Type B pancreatic cell (in vitro differentiated cells): ENCODE results near the gene RSRC1. TPM values are rescaled to one million over a fixed set of nuclear protein-coding genes. Genes with fewer than 3 reads are reported as not detected.

Source experiments
- DNase-seq: peaks from one replicate; pipeline ENCODE4 v3.0.0; 2021; ENCODE audit warnings: mixed read lengths; ENCODE audit not compliant: unreplicated experiment; ENCODE audit errors: extremely low spot score
- H3K27ac Mint-ChIP-seq: 2 replicates; pipeline ENCODE4 v1.8.0; 2021; ENCODE audit warnings: mild to moderate bottlenecking, mixed read lengths
- H3K27me3 Mint-ChIP-seq: 2 replicates; pipeline ENCODE4 v1.8.0; 2021; ENCODE audit warnings: mixed read lengths
- H3K36me3 Mint-ChIP-seq: 2 replicates; pipeline ENCODE4 v1.8.0; 2021; ENCODE audit warnings: mixed read lengths
- H3K4me1 Mint-ChIP-seq: one replicate; pipeline ENCODE4 v1.8.0; 2021; ENCODE audit warnings: mixed read lengths; ENCODE audit not compliant: unreplicated experiment
- H3K4me3 Mint-ChIP-seq: 2 replicates; pipeline ENCODE4 v1.8.0; 2021; ENCODE audit warnings: mild to moderate bottlenecking, mixed read lengths
- H3K9me3 Mint-ChIP-seq: 2 replicates; pipeline ENCODE4 v1.8.0; 2021; ENCODE audit warnings: mixed read lengths
- total RNA-seq: library from RNA; stranded (reverse); gene quantifications from 2 replicates; pipeline ENCODE4 v1.2.1, GENCODE V29; 2021; ENCODE audit warnings: low replicate concordance
- TF ChIP-seq, protein P1 (sequence below): fragments of 200-600 bp; sonication (generic); conservative IDR thresholded peaks from 2 replicates; pipeline ENCODE4 v1.5.0; 2021; ENCODE audit warnings: antibody characterized with exemption, mild to moderate bottlenecking

Gene RSRC1
- total RNA-seq, 1 donor from 2014 or later: 34.6 TPM

DNA sequence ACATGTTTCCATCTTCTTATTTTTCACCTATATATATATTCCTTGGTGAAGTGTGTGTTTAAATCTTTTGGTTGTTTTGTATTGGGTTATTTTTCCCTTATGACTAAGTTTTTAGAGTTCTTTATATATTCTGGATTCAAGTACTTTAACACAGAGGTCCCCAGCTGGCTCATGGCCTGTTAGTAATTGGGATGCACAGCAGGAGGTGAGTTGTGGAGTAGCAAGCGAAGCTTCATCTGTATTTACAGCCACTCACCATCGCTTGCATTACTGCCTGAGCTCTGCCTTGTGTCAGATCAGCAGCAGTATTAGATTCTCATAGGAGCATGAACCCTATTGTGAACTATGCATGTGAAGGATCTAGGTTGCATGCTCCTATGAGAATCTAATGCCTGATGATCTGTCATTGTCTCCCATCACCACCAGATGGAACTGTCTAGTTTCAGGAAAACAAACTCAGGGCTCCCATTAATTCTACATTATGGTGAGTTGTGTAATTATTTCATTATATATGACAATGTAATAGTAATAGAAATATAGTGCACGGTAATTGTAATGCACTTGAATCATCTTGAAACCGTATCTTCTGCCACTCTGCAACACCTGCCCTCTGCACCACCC lies 151.6 kb downstream of the RSRC1 start:
- Mint-ChIP-seq H3K27me3 (no peaks in the 10 kb centered on the region), H3K4me3 (no peak overlapping the region), H3K27ac (no peak overlapping the region), H3K4me1 (no peaks in the 10 kb centered on the region), H3K36me3 (no peaks in the 10 kb centered on the region), H3K9me3 (no peaks in the 10 kb centered on the region)
- DNase-seq: no peak
- TF ChIP-seq, protein P1, sequence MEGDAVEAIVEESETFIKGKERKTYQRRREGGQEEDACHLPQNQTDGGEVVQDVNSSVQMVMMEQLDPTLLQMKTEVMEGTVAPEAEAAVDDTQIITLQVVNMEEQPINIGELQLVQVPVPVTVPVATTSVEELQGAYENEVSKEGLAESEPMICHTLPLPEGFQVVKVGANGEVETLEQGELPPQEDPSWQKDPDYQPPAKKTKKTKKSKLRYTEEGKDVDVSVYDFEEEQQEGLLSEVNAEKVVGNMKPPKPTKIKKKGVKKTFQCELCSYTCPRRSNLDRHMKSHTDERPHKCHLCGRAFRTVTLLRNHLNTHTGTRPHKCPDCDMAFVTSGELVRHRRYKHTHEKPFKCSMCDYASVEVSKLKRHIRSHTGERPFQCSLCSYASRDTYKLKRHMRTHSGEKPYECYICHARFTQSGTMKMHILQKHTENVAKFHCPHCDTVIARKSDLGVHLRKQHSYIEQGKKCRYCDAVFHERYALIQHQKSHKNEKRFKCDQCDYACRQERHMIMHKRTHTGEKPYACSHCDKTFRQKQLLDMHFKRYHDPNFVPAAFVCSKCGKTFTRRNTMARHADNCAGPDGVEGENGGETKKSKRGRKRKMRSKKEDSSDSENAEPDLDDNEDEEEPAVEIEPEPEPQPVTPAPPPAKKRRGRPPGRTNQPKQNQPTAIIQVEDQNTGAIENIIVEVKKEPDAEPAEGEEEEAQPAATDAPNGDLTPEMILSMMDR: no peak

DNA sequence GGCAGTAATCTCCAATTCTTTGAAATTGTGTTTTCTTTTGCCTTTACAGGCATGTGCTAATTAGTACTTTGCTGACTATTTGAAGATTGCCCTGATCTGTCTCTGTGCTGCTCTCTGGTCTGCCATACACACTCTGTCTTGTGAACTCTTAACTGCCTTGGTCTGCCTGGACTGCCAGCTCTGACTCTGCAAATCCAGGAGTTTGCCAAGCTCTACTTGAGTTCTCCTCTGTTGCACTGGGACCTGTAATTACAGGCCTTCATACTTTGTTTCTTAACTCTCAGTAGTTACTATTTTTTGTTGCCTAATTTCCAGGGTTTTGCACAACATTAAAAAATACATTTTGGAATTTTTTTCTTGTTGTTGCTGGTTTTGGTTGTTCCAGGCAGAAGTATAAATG lies 155.0 kb downstream of the RSRC1 start:
- Mint-ChIP-seq H3K36me3 (peaks cover 4% of the 10 kb centered on the region), H3K4me1 (peaks cover 1% of the 10 kb centered on the region), H3K27ac (no peak overlapping the region), H3K4me3 (no peak overlapping the region), H3K27me3 (no peaks in the 10 kb centered on the region), H3K9me3 (peaks cover 7% of the 10 kb centered on the region)
- TF ChIP-seq, protein P1: no peak
- no peak for DNase-seq

DNA sequence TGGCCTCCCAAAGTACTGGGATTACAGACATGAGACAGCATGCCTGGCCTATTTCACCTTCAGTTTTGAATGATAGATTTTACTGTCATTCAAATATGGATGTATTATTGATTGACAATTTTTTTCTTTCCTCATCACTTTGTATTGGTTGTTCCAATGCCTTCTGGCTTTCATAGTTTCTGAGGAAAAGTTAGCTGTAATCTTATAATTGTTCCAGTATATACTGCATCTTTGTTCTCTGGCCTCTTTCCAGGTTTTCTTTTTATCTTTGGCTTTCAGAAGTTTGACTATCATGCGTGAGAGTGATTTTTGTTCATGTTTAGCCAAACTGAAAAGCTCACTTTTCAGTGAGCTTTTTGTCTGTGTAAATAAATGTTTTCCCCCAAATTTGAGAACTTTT lies 157.1 kb downstream of the RSRC1 start:
- Mint-ChIP-seq H3K27ac (no peak overlapping the region), H3K4me3 (no peak overlapping the region), H3K36me3 (peaks cover 4% of the 10 kb centered on the region), H3K27me3 (no peaks in the 10 kb centered on the region), H3K4me1 (peaks cover 4% of the 10 kb centered on the region), H3K9me3 (peaks cover 7% of the 10 kb centered on the region)
- no peak for DNase-seq
- TF ChIP-seq, protein P1: no peak

DNA sequence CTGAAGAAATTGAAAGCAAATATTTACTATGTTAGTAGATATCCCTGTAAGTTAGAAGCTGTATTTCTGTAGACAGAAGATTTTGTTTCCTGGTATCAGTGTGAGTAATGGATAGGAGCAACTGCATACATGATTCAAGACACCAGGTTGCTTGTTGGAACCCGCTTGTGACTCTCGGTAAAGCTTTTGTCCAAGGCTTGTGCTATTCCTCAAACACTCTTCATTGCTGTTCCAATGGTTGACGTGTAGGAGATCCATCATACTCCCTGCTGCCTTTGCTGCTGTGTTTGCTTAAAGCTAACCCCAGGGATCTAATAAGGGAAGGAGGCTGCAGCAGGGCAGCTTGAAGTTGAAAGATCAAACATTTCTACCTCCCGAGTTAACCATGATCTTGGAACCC lies 160.1 kb downstream of the RSRC1 start:
- DNase-seq: no peak
- peaks cover 4% of the 10 kb centered on the region for H3K4me1 Mint-ChIP-seq
- H3K4me3 Mint-ChIP-seq: no peak overlapping the region
- peaks cover 4% of the 10 kb centered on the region for H3K36me3 Mint-ChIP-seq
- no peak overlapping the region for H3K27ac Mint-ChIP-seq
- H3K27me3 Mint-ChIP-seq: no peaks in the 10 kb centered on the region
- peaks cover 7% of the 10 kb centered on the region for H3K9me3 Mint-ChIP-seq
- TF ChIP-seq, protein P1: no peak

DNA sequence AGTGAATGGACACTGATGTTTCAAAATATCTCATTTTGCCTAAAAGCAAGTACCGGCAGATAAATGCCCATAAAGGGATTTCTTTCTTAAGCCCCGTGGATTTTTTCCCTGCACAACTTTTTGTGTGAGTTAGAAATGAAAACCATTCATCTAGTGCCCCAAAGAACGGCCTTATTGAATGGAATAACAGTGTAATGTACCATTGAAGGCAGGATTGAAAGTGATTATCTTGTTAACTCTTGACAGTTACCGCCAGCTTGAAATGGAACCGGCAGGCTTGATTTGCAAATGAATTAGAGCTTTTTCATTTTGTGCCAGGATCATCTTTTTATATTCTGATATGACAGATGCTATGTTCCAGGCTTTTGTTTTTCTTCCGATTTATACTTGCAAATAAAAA lies 162.2 kb downstream of the RSRC1 start:
- no peaks in the 10 kb centered on the region for H3K27me3 Mint-ChIP-seq
- no peak overlapping the region for H3K27ac Mint-ChIP-seq

More for the DNA sequence above, 162.2 kb downstream of the RSRC1 start:
- Mint-ChIP-seq H3K4me1 (peaks cover 4% of the 10 kb centered on the region), H3K4me3 (no peak overlapping the region), H3K9me3 (peaks cover 7% of the 10 kb centered on the region), H3K36me3 (peaks cover 4% of the 10 kb centered on the region)
- DNase-seq: no peak
- TF ChIP-seq, protein P1: no peak
